OCI-LY3 (cell line): ENCODE data around the gene IL4.

ENCODE experiments used
- H2AFZ ChIP-seq: fragments of 200-600, 300-600 bp; shearing (Covaris generic); 2 replicates; pipeline ENCODE4 v1.6.0; 2014; ENCODE audit warnings: antibody characterized with exemption, low read depth, low read length
- H3K27ac ChIP-seq: fragments of 200-600, 300-600 bp; sonication (generic); 2 replicates; pipeline ENCODE4 v1.5.1; 2014; ENCODE audit warnings: mild to moderate bottlenecking, low read length, moderate library complexity, mixed read lengths
- H3K27me3 ChIP-seq: fragments of 200-600, 300-600 bp; sonication (generic); 2 replicates; pipeline ENCODE4 v1.6.1; 2014; ENCODE audit warnings: low read depth, low read length, mixed read lengths
- H3K36me3 ChIP-seq: fragments of 200-600, 300-600 bp; sonication (generic); replicated peaks from 2 replicates; pipeline ENCODE3; 2014; ENCODE audit warnings: low read depth, low read length, mixed read lengths
- H3K4me1 ChIP-seq: fragments of 300-600, 200-600 bp; sonication (generic); 2 replicates; pipeline ENCODE4 v1.6.1; 2014; ENCODE audit warnings: low read length, mixed read lengths
- H3K4me2 ChIP-seq: fragments of 200-600, 300-600 bp; sonication (generic); 2 replicates; pipeline ENCODE4 v1.6.1; 2014; ENCODE audit warnings: low read length, mixed read lengths
- H3K4me3 ChIP-seq: fragments of 300-600, 200-600 bp; sonication (generic); 2 replicates; pipeline ENCODE4 v1.5.1; 2014; ENCODE audit warnings: antibody characterized with exemption, mild to moderate bottlenecking, low read length, moderate library complexity
- H3K79me2 ChIP-seq: fragments of 300-600, 200-600 bp; shearing (Covaris generic); 2 replicates; pipeline ENCODE4 v1.6.1; 2014; ENCODE audit warnings: mild to moderate bottlenecking, low read length, mixed read lengths
- H3K9ac ChIP-seq: fragments of 300-600, 200-600 bp; shearing (Covaris generic); 2 replicates; pipeline ENCODE4 v1.6.0; 2014; ENCODE audit warnings: mild to moderate bottlenecking, low read length, moderate library complexity
- H3K9me3 ChIP-seq: fragments of 200-600, 300-600 bp; shearing (Covaris generic); 2 replicates; pipeline ENCODE4 v1.6.1; 2014; ENCODE audit warnings: low read length, mixed read lengths; ENCODE audit not compliant: insufficient read depth
- H4K20me1 ChIP-seq: fragments of 200-600, 300-600 bp; sonication (generic); 2 replicates; pipeline ENCODE4 v1.6.1; 2016; ENCODE audit warnings: low read length, mixed read lengths; ENCODE audit not compliant: insufficient read depth
- CTCF ChIP-seq: fragments of 200-600, 300-600 bp; sonication (generic); IDR thresholded peaks from 2 replicates; pipeline ENCODE4 v1.5.1; 2014; ENCODE audit warnings: antibody characterized with exemption, low read length, low read depth
- EZH2phosphoT487 ChIP-seq: fragments of 200-600 bp; shearing (Covaris generic); IDR thresholded peaks from 2 replicates; pipeline ENCODE4 v1.6.1; 2018; ENCODE audit warnings: antibody characterized with exemption, mixed run types, low read depth

IL4 gene

DNA sequence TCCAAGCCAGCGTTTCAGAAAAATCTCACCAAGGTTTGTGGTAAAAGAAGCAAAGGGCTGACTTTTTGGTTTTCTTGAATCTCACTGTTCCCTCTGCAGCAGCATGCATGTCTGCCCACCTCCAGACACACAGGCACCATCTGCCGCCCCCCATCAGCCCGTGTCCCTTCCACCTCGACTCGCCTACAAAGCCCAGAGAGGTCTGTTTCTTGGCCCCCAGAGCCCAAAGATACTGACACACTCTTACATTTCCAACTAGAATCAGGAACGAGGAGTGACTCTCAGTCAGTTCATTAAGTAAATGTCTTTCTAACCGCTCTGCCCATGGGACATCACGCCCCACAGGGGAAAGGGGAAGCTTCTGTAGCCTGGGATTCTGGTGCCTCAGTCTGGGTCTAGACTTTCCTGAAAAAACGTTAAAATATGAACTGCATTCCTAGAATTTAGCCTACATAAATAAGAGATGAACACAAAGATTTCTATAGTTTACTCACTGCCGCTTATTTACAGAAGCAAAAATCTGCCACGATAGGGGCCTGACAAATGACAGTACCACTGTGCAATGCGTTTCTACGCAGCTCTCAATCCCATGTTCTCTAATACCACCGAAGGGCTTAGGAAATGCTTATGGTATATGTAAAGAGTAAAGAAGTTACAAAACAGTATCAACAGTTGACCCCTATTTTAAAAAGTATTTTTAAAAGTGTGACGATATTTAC, 4.1 kb downstream of the IL4 start:
- Histone ChIP-seq H3K9ac (no peak overlapping the region), H3K79me2 (no peaks in the 10 kb centered on the region), H2AFZ (no peak overlapping the region), H3K36me3 (no peaks in the 10 kb centered on the region), H3K27me3 (peaks cover 13% of the 10 kb centered on the region), H3K4me1 (peaks cover 45% of the 10 kb centered on the region), H3K27ac (no peak overlapping the region), H4K20me1 (no peaks in the 10 kb centered on the region), H3K4me2 (no peak overlapping the region), H3K9me3 (no peaks in the 10 kb centered on the region), H3K4me3 (no peak overlapping the region)
- TF ChIP-seq EZH2phosphoT487 (no peak), CTCF (no peak)

DNA sequence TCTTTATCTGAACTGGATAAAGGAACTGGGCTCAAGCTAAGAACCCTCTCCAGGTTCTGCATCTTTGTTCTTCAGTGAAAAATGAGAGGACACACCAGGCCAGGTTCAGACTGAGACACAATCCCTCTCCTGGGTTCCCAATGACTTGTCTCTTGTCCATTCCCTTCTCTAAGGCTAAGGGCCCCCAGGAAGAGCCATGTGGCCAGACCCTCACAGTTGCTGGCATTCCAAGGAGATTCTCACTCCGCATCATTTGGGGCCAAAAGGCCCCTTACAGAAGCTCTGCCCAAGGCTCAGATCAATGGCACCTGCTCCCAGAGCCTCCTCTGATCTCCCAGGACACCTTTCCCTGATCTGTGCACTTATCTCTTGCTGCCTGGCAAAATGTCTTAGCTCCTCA, 4.9 kb downstream of the IL4 start:
- Histone ChIP-seq H3K4me2 (no peak overlapping the region), H3K36me3 (no peaks in the 10 kb centered on the region), H3K79me2 (no peaks in the 10 kb centered on the region), H2AFZ (no peak overlapping the region), H3K9me3 (no peaks in the 10 kb centered on the region), H3K4me1 (peaks cover 36% of the 10 kb centered on the region), H4K20me1 (no peaks in the 10 kb centered on the region), H3K9ac (no peak overlapping the region), H3K27me3 (peaks cover 13% of the 10 kb centered on the region), H3K4me3 (no peak overlapping the region), H3K27ac (no peak overlapping the region)
- TF ChIP-seq CTCF = no peak

DNA sequence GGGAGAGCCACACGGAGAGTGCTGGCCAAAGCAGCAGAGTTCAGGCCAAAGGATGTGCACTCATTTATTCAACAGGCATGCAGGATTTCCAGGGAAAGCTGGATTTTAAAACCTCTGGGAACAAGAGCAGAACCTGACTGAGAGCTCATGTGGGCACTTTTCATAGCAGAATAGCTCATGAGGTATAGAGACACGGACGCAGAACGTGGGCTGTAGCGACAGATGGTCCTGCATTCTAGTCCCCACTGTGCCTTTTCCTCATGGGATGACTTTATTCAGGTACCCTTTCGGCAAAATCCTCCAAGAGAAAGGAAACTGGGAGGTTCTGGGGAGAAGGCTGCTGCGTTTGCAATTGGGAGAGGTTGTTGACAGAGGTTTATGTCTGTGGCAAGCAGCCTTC, 5.4 kb downstream of the IL4 start:
- peaks cover 32% of the 10 kb centered on the region for H3K4me1 ChIP-seq
- TF ChIP-seq CTCF = no peak
- no peak for TF ChIP-seq EZH2phosphoT487
- no peak overlapping the region for H3K9ac ChIP-seq
- no peak overlapping the region for H3K4me3 ChIP-seq
- no peak overlapping the region for H2AFZ ChIP-seq
- H4K20me1 ChIP-seq = no peaks in the 10 kb centered on the region
- H3K27me3 ChIP-seq = peaks cover 13% of the 10 kb centered on the region
- no peak overlapping the region for H3K27ac ChIP-seq
- no peaks in the 10 kb centered on the region for H3K9me3 ChIP-seq
- H3K79me2 ChIP-seq = no peaks in the 10 kb centered on the region
- H3K36me3 ChIP-seq = no peaks in the 10 kb centered on the region
- H3K4me2 ChIP-seq = no peak overlapping the region

GRCh38 chr5:132679717-132680380, 6.1 kb downstream of the IL4 start:
- no peak for TF ChIP-seq EZH2phosphoT487
- no peak for TF ChIP-seq CTCF
- Histone ChIP-seq H3K27ac (no peak overlapping the region), H3K4me3 (no peak overlapping the region)

More at GRCh38 chr5:132679717-132680380, 6.1 kb downstream of the IL4 start:
- Histone ChIP-seq H3K4me2 (no peak overlapping the region), H3K9ac (no peak overlapping the region), H3K79me2 (no peaks in the 10 kb centered on the region), H3K9me3 (no peaks in the 10 kb centered on the region), H2AFZ (no peak overlapping the region), H3K36me3 (no peaks in the 10 kb centered on the region), H3K27me3 (peaks cover 13% of the 10 kb centered on the region), H3K4me1 (peaks cover 30% of the 10 kb centered on the region), H4K20me1 (no peaks in the 10 kb centered on the region)
